K562 (cell line): ENCODE data around the gene RTL10. TPM values are rescaled to one million over a fixed set of nuclear protein-coding genes. Genes with fewer than 3 reads are reported as not detected.

Source experiments
- CHD1 ChIP-seq: fragments of 200-600 bp; sonication (generic); IDR thresholded peaks from one replicate; pipeline ENCODE4 v1.6.1; 2012; ENCODE audit warnings: mild to moderate bottlenecking, moderate library complexity, low read length, inconsistent platforms
- RAD21 ChIP-seq, 2 experiments: fragments of 250-450 bp in 1 of 2; fragments of 450-650 bp in 1 of 2; sonication (Bioruptor Pico) in 1 of 2; formaldehyde crosslinking in 1 of 2; IDR thresholded peaks in 1 of 2; conservative IDR thresholded peaks in 1 of 2; 2 replicates each; pipeline versions ENCODE4 v1.4.0 to v1.8.0; 2020 to 2022; ENCODE audit warnings: mild to moderate bottlenecking in 2 of 2, moderate library complexity in 1 of 2
- RBBP5 ChIP-seq: fragments of 200-600 bp; sonication (generic); IDR thresholded peaks from 2 replicates; pipeline ENCODE4 v1.6.1; 2012; ENCODE audit warnings: borderline replicate concordance, mild to moderate bottlenecking, low read length, control low read depth, inconsistent platforms; ENCODE audit not compliant: insufficient read depth, poor library complexity, severe bottlenecking
- ZNF644 ChIP-seq: fragments of 200-800 bp; sonication (Bioruptor generic); IDR thresholded peaks from 2 replicates; pipeline ENCODE4 v1.6.1; 2016; ENCODE audit warnings: low read depth, missing genetic modification characterization, missing compliant biosample characterization
- ZNF780A ChIP-seq: fragments of 250-450 bp; sonication (Bioruptor Pico); IDR thresholded peaks from 2 replicates; pipeline ENCODE4 v1.5.0; 2021; ENCODE audit warnings: mild to moderate bottlenecking
- polyA plus RNA-seq, 8 experiments: library from polyadenylated mRNA; depleted of rRNA in 4 of 8; stranded (reverse) in 5 of 8; unstranded in 3 of 8; fragments of >200 nt; fragmentation: Nextera tagmentation in 2 of 8; fragmentation: Illumina TruSeq in 1 of 8; extraction: Ambion mirVana in 2 of 8; extraction: Trizol in 1 of 8; gene quantifications; 2 replicates each; pipeline versions ENCODE4 v1.2.1 to v1.2.3, GENCODE V29; 2011 to 2014; ENCODE audit warnings: inconsistent platforms in 1 of 8, missing spikeins in 1 of 8
- total RNA-seq, 7 experiments: library from RNA; depleted of rRNA in 6 of 7; stranded (reverse); fragments of >200 nt in 6 of 7; fragmentation: Illumina TruSeq in 2 of 7; extraction: Trizol in 2 of 7; gene quantifications; 2 replicates each; pipeline versions ENCODE4 v1.2.1 to v1.2.3, GENCODE V29; 2011 to 2021; ENCODE audit warnings: low replicate concordance in 1 of 7
- TF ChIP-seq, protein P1 (sequence below): fragments of 450-650 bp; IDR thresholded peaks from 2 replicates; pipeline ENCODE4 v1.6.1; 2016; ENCODE audit warnings: low read depth

The RTL10 gene
- total and polyA plus RNA-seq, 9 of the 15 experiments (the other 6 are each of a cell fraction or from before 2014, with no cell fraction given) = 19.8 to 75.5 (median 32.5) TPM

DNA sequence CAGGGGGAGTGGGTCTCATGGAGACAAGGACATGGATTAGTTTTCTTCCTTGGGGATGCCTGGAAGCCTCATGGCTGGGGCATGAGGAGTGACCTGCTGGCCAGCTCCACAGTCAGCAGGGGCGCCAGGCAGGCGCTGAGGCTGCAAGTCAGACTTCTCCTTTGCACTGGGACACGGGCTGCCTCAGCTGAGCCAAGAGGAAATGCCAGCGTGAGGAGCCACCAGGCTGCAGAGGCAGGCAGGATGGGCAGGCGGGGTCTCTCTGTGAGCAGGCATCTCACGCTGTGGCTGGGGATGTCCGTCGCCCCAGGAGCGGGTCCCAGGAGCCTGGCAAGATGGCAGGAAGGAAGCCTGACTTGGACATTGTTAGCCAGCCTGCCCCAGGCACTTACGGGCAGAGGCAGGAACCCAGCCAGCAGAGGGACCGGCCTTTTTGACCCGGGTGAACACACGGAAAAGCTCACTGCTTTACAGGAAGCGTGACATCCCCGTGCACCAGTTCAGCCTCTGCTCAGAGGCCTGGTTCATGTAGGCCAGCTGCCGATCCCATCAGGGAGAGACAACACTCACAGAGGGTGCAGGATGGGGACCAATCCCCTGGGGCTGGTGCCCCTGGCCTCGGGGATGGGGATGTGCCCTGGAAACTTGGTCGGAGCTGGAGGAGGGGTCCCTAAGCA lies 10.2 kb downstream of the RTL10 start (continued):
- TF ChIP-seq CHD1 (no peak), ZNF644 (tag) (no peak), RAD21 (CRISPR knock-in tag; conservative IDR thresholded peaks at IDR 0.05 in 1 of 2, IDR thresholded peaks at IDR 0.05 in 1 of 2) (no peak), ZNF780A (no peak), RBBP5 (peak; percentile 26)
- TF ChIP-seq, protein P1, sequence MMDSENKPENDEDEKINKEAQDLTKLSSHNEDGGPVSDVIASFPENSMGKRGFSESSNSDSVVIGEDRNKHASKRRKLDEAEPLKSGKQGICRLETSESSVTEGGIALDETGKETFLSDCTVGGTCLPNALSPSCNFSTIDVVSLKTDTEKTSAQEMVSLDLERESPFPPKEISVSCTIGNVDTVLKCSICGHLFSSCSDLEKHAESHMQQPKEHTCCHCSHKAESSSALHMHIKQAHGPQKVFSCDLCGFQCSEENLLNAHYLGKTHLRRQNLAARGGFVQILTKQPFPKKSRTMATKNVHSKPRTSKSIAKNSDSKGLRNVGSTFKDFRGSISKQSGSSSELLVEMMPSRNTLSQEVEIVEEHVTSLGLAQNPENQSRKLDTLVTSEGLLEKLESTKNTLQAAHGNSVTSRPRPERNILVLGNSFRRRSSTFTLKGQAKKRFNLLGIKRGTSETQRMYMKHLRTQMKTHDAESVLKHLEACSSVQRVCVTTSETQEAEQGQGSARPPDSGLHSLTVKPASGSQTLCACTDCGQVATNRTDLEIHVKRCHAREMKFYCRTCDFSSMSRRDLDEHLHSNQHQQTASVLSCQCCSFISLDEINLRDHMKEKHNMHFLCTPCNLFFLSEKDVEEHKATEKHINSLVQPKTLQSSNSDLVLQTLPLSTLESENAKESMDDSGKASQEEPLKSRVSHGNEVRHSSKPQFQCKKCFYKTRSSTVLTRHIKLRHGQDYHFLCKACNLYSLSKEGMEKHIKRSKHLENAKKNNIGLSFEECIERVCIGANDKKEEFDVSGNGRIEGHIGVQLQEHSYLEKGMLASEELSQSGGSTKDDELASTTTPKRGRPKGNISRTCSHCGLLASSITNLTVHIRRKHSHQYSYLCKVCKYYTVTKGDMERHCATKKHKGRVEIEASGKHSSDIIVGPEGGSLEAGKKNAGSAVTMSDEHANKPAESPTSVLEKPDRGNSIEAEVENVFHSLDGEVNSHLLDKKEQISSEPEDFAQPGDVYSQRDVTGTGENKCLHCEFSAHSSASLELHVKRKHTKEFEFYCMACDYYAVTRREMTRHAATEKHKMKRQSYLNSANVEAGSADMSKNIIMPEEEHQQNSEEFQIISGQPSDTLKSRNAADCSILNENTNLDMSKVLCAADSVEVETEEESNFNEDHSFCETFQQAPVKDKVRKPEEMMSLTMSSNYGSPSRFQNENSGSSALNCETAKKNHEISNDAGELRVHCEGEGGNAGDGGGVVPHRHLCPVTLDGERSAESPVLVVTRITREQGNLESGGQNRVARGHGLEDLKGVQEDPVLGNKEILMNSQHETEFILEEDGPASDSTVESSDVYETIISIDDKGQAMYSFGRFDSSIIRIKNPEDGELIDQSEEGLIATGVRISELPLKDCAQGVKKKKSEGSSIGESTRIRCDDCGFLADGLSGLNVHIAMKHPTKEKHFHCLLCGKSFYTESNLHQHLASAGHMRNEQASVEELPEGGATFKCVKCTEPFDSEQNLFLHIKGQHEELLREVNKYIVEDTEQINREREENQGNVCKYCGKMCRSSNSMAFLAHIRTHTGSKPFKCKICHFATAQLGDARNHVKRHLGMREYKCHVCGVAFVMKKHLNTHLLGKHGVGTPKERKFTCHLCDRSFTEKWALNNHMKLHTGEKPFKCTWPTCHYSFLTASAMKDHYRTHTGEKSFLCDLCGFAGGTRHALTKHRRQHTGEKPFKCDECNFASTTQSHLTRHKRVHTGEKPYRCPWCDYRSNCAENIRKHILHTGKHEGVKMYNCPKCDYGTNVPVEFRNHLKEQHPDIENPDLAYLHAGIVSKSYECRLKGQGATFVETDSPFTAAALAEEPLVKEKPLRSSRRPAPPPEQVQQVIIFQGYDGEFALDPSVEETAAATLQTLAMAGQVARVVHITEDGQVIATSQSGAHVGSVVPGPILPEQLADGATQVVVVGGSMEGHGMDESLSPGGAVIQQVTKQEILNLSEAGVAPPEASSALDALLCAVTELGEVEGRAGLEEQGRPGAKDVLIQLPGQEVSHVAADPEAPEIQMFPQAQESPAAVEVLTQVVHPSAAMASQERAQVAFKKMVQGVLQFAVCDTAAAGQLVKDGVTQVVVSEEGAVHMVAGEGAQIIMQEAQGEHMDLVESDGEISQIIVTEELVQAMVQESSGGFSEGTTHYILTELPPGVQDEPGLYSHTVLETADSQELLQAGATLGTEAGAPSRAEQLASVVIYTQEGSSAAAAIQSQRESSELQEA = no peak
